ENCODE results near the gene AKR7A2.

AKR7A2 gene

GRCh38 chr1:19311931-19312781, at the start of gene AKR7A2, which contains the start of gene SLC66A1:
AKR7A2 (minus strand) TSS chr1:19312144; CDS start chr1:19312124, 20 bp downstream.
SLC66A1 (plus strand) TSS chr1:19312326; CDS start chr1:19317678, 5,352 bp downstream.
- DNase-seq (ENCODE audit: low read depth), result peak; percentile 85

GRCh38 chr1:19360843-19361610, 49.1 kb upstream of the AKR7A2 start:
- DNase-seq (ENCODE audit: low read depth), result no peak

GRCh38 chr1:19360432-19360831, 48.5 kb upstream of the AKR7A2 start:
- DNase-seq (ENCODE audit: low read depth), result no peak

- DNase-seq (ENCODE audit: low read depth), result no peak
These were observed 48.1 kb upstream of the AKR7A2 start for GRCh38 chr1:19360016-19360415.

GRCh38 chr1:19359357-19359756, 47.4 kb upstream of the AKR7A2 start:
- no peak for DNase-seq (ENCODE audit: low read depth)

GRCh38 chr1:19358710-19359109, 46.8 kb upstream of the AKR7A2 start:
- DNase-seq (ENCODE audit: low read depth), result no peak

- no peak for DNase-seq (ENCODE audit: low read depth)
These were observed 45.5 kb upstream of the AKR7A2 start for GRCh38 chr1:19357299-19357986.

- no peak for DNase-seq (ENCODE audit: low read depth)
These were observed 44.3 kb upstream of the AKR7A2 start for GRCh38 chr1:19356266-19356665.

- no peak for DNase-seq (ENCODE audit: low read depth)
These were observed 42.6 kb upstream of the AKR7A2 start for GRCh38 chr1:19354531-19354981.

GRCh38 chr1:19353596-19353995, 41.7 kb upstream of the AKR7A2 start:
- DNase-seq (ENCODE audit: low read depth), result no peak

- no peak for DNase-seq (ENCODE audit: low read depth)
These were observed 40.9 kb upstream of the AKR7A2 start for GRCh38 chr1:19352839-19353238.

GRCh38 chr1:19351873-19352272, 39.9 kb upstream of the AKR7A2 start:
- DNase-seq (ENCODE audit: low read depth), result no peak

GRCh38 chr1:19350566-19350965, 38.6 kb upstream of the AKR7A2 start:
- no peak for DNase-seq (ENCODE audit: low read depth)

GRCh38 chr1:19349999-19350398, 38.1 kb upstream of the AKR7A2 start:
- no peak for DNase-seq (ENCODE audit: low read depth)

GRCh38 chr1:19348441-19349198, 36.7 kb upstream of the AKR7A2 start:
- no peak for DNase-seq (ENCODE audit: low read depth)

GRCh38 chr1:19347533-19348172, 35.7 kb upstream of the AKR7A2 start:
- no peak for DNase-seq (ENCODE audit: low read depth)

- no peak for DNase-seq (ENCODE audit: low read depth)
These were observed 34.1 kb upstream of the AKR7A2 start for GRCh38 chr1:19346026-19346425.

- DNase-seq (ENCODE audit: low read depth), result no peak
These were observed 33.4 kb upstream of the AKR7A2 start for GRCh38 chr1:19345391-19345790.

GRCh38 chr1:19344831-19345230, 32.9 kb upstream of the AKR7A2 start:
- no peak for DNase-seq (ENCODE audit: low read depth)

GRCh38 chr1:19344372-19344810, 32.4 kb upstream of the AKR7A2 start:
- DNase-seq (ENCODE audit: low read depth), result peak; percentile 30
